Ovary (tissue), 9 donors: ENCODE data around the gene RIF1. TPM values are rescaled to one million over a fixed set of nuclear protein-coding genes. Genes with fewer than 3 reads are reported as not detected.

Source experiments
- DNase-seq, 5 donors: peaks; one replicate each; pipeline ENCODE4 v3.0.0-alpha.2; 2019 to 2020
- H3K27ac ChIP-seq, 2 donors: fragments of 200-600 bp; one replicate each; pipeline versions ENCODE4 v1.5.1 to v1.8.0; 2019 to 2022
- H3K27me3 ChIP-seq: fragments of 200-600 bp; one replicate; pipeline ENCODE4 v1.8.0; 2022
- H3K36me3 ChIP-seq: fragments of 200-600 bp; sonication (generic); one replicate; pipeline ENCODE4 v1.5.1; 2019
- H3K4me1 ChIP-seq: one replicate; pipeline ENCODE4 v1.8.1; 2013; ENCODE audit warnings: mild to moderate bottlenecking, moderate library complexity; ENCODE audit not compliant: insufficient read depth
- H3K4me3 ChIP-seq: fragments of 200-600 bp; sonication (generic); one replicate; pipeline ENCODE4 v1.5.1; 2017
- H3K9me3 ChIP-seq, 2 donors: fragments of 200-600 bp in 1 of 2; sonication (generic) in 1 of 2; one replicate each; pipeline versions ENCODE4 v1.5.1 to v1.8.1; 2013 to 2019; ENCODE audit warnings: mild to moderate bottlenecking in 1 of 2, moderate library complexity in 1 of 2
- CTCF ChIP-seq, 3 donors: fragments of 450-650 bp in 2 of 3; fragments of 200-600 bp in 1 of 3; IDR thresholded peaks; one replicate each; pipeline versions ENCODE4 v1.5.1 to v1.8.0; 2016 to 2022; ENCODE audit warnings: antibody characterized with exemption in 3 of 3, mild to moderate bottlenecking in 1 of 3
- EP300 ChIP-seq: sonication (generic); formaldehyde crosslinking; IDR thresholded peaks from one replicate; pipeline ENCODE4 v1.6.1; 2017; ENCODE audit warnings: antibody characterized with exemption
- POLR2A ChIP-seq: fragments of 450-650 bp; IDR thresholded peaks from one replicate; pipeline ENCODE4 v1.6.1; 2017; ENCODE audit warnings: antibody characterized with exemption, mild to moderate bottlenecking, moderate library complexity
- WGBS, 3 donors: extraction: QIAGEN DNeasy Blood & Tissue Kit in 1 of 3; methylation state at CpG; one replicate each; pipeline versions ENCODE4 v1.1.5 to v1.1.7; 2013 to 2017; 5-methylcytosine and 5-hydroxymethylcytosine counted together
- intact Hi-C, 4 donors: fragments of 100-400 bp; cut with DNase I; formaldehyde crosslinking; loops; one replicate each; pipeline versions ENCODE4 v1.11.0 to v1.15.1; 2022 to 2023
- polyA plus RNA-seq, 2 donors: library from polyadenylated mRNA; stranded (reverse); fragments of 200-250 nt in 1 of 2; fragments of 350-450 nt in 1 of 2; fragmentation: Illumina TruSeq in 1 of 2; extraction: RNeasy Lipid Tissue Mini Kit (QIAGEN cat#74804) in 1 of 2; gene quantifications; one replicate each; pipeline ENCODE4 v1.2.3, GENCODE V29; 2013 to 2014
- total RNA-seq, 7 donors: library from RNA; depleted of rRNA in 2 of 7; stranded (reverse); fragments of >200 nt in 2 of 7; fragmentation: NEBNext Ultra II Directional in 3 of 7; extraction: Animal tissue kit (Norgen Biotek cat#: 25700) in 3 of 7; gene quantifications; one replicate each; pipeline versions ENCODE4 v1.1.0 to v1.2.4, GENCODE V29; 2016 to 2023
- donor health status: DM: no; HTN: no; CAD: no; lungs with moderate emphysema.
- donor health status: DM: no; HTN: no; CAD: no.
- donor health status: Bipolar disorder and iron deficiency.
- donor health status: DM: yes; HTN: yes; CAD: no.
- donor health status: DM: no; HTN: no; CAD: no.
- donor health status: DM: yes; HTN: yes; CAD: no.

The RIF1 gene
- total and polyA plus RNA-seq, 9 donors = 7.3 to 56.1 (median 41.5) TPM

- no peaks in the 10 kb centered on the region for H3K36me3 ChIP-seq
- no peaks in the 10 kb centered on the region for H3K4me1 ChIP-seq
- no peaks in the 10 kb centered on the region for H3K27me3 ChIP-seq
- TF ChIP-seq POLR2A = no peak
- no peak for TF ChIP-seq EP300
- no peak for TF ChIP-seq CTCF (IDR thresholded peaks at IDR 0.05)
- 95 to 98% (median 96%) methylated on average over 9 of the region's 9 CpGs for WGBS, 3 donors
- intact Hi-C loops = no loop called here
- H3K9me3 ChIP-seq = no peaks in the 10 kb centered on the region
- no peak for DNase-seq
- H3K27ac ChIP-seq = no peak overlapping the region
- H3K4me3 ChIP-seq = no peak overlapping the region
Observed at GRCh38 chr2:151490276-151490675, 80.6 kb downstream of the RIF1 start.

GRCh38 chr2:151491496-151491895 is 81.8 kb downstream of the RIF1 start:
- no peak for DNase-seq
- no peak for TF ChIP-seq CTCF (IDR thresholded peaks at IDR 0.05)
- TF ChIP-seq EP300 = no peak
- TF ChIP-seq POLR2A = no peak
- Histone ChIP-seq H3K4me1 (no peaks in the 10 kb centered on the region), H3K9me3 (no peaks in the 10 kb centered on the region), H3K36me3 (no peaks in the 10 kb centered on the region), H3K4me3 (no peak overlapping the region), H3K27ac (no peak overlapping the region), H3K27me3 (no peaks in the 10 kb centered on the region)
- WGBS, 3 donors = 79 to 83% (median 80%) methylated on average over 4 of the region's 4 CpGs
- intact Hi-C loops = no loop called here

- H3K4me3 ChIP-seq = no peak overlapping the region
- no peaks in the 10 kb centered on the region for H3K27me3 ChIP-seq
- no peaks in the 10 kb centered on the region for H3K4me1 ChIP-seq
- TF ChIP-seq POLR2A (no peak), EP300 (no peak), CTCF (IDR thresholded peaks at IDR 0.05) (no peak)
- no peak for DNase-seq
- 96% methylated on average over 1 of the region's 1 CpG for WGBS, 3 donors
- H3K36me3 ChIP-seq = no peaks in the 10 kb centered on the region
- H3K27ac ChIP-seq = no peak overlapping the region
- H3K9me3 ChIP-seq = no peaks in the 10 kb centered on the region
- intact Hi-C loops = no loop called here
Observed at GRCh38 chr2:151498178-151498577, 88.5 kb downstream of the RIF1 start.

- no peaks in the 10 kb centered on the region for H3K36me3 ChIP-seq
- no peak for DNase-seq
- 92 to 97% (median 94%) methylated on average over 4 of the region's 4 CpGs for WGBS, 3 donors
- H3K9me3 ChIP-seq = no peaks in the 10 kb centered on the region
- intact Hi-C loops = no loop called here
- H3K27ac ChIP-seq = no peak overlapping the region
- H3K4me1 ChIP-seq = no peaks in the 10 kb centered on the region
- TF ChIP-seq POLR2A (no peak), EP300 (no peak), CTCF (IDR thresholded peaks at IDR 0.05) (no peak)
- no peaks in the 10 kb centered on the region for H3K27me3 ChIP-seq
- H3K4me3 ChIP-seq = no peak overlapping the region
Observed at GRCh38 chr2:151506170-151506569, 96.5 kb downstream of the RIF1 start.

- 95 to 97% (median 97%) methylated on average over 3 of the region's 3 CpGs for WGBS, 3 donors
- no peak for DNase-seq
- H3K4me1 ChIP-seq = no peaks in the 10 kb centered on the region
- TF ChIP-seq EP300 (no peak), POLR2A (no peak)
- H3K4me3 ChIP-seq = no peak overlapping the region
- H3K27ac ChIP-seq = no peak overlapping the region
- intact Hi-C loops = no loop called here
- H3K36me3 ChIP-seq = no peaks in the 10 kb centered on the region
- H3K9me3 ChIP-seq = no peaks in the 10 kb centered on the region
- no peaks in the 10 kb centered on the region for H3K27me3 ChIP-seq
Observed at GRCh38 chr2:151508519-151508918, 98.8 kb downstream of the RIF1 start.
